A673 (cell line): ENCODE results near the gene SARNP.

ENCODE experiments used
- CTCF ChIP-seq: fragments of 300-800, 200-600 bp; sonication (generic); conservative IDR thresholded peaks from 2 replicates; pipeline ENCODE4 v1.5.1; 2017; ENCODE audit warnings: low read depth, mild to moderate bottlenecking, antibody characterized with exemption, low read length, moderate library complexity, mixed read lengths
- EZH2 ChIP-seq: fragments of 200-600 bp; sonication (generic); IDR thresholded peaks from 2 replicates; pipeline ENCODE4 v1.6.1; 2017; ENCODE audit warnings: borderline replicate concordance, low read depth, mild to moderate bottlenecking, mixed read lengths, antibody characterized with exemption, low read length; ENCODE audit not compliant: poor library complexity, severe bottlenecking

DNA sequence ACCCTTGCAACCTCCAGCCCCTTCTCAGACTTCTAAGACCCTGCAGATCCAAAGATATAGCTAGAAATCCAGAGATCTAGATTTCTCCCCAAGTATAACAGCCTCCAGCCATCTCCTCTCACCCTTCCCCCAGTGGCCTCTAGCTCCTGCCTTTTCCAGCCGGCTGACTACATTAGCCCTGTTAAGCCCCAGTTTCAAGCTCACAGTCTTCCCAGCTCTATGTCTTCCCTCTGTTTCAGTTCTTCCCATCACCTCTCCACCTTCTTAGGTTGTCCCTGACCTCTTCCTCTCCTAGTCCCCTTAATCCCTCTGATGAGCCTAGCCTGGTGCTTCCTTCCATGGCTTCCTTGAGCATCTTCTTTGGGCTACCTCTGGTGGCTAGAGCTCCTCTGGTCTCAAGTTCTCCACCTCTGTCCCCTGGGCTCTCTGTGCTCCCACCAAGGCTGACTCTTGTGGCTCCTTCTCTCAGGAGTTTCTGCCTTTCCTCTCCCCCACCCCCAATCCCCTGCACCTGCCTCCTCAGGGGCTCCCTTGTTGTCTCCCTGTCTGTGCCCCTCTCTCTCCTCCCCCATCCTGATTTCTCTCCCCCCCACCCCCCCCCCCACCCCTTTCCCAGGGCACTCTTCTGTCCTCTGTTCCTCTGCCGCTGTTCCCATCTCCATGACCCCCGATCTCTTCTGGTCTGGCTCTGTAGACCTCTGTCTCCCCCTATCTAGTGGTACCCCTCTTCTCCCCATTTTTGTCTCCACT, 75.4 kb downstream of the SARNP start:
- no peak for TF ChIP-seq EZH2
- TF ChIP-seq CTCF, result no peak
